ENCODE results near the gene TUG1.

Gene TUG1

GRCh38 chr22:30947173-30947815 is 21.8 kb upstream of the TUG1 start:
- peak in 46 of 56 donors; percentile 5 to 78 (median 52) for DNase-seq

GRCh38 chr22:30947816-30948454 is 21.1 kb upstream of the TUG1 start:
- no peak for DNase-seq

- no peak for DNase-seq
Measured at GRCh38 chr22:30948930-30949342, 20.1 kb upstream of the TUG1 start.

- no peak for DNase-seq
Measured at GRCh38 chr22:30949934-30950660, 19.0 kb upstream of the TUG1 start.

- no peak for DNase-seq
Measured at GRCh38 chr22:30953206-30953605, 15.9 kb upstream of the TUG1 start.

- DNase-seq: no peak
Measured at GRCh38 chr22:30955153-30955552, 13.9 kb upstream of the TUG1 start.

- DNase-seq: no peak
Measured at GRCh38 chr22:30964858-30965257, 4.2 kb upstream of the TUG1 start.

- DNase-seq: peak in 6 of 56 donors; percentile 41 to 84 (median 72)
Measured at GRCh38 chr22:30968015-30968923, 796 bp upstream of the TUG1 start, which contains the start of gene MORC2. Gene MORC2, minus strand, starts transcription at chr22:30968774. Its CDS starts 885 bp downstream, at chr22:30967889.

GRCh38 chr22:30969532-30970355 is 679 bp downstream of the TUG1 start:
- DNase-seq: peak in 10 of 56 donors; percentile 1 to 68 (median 38)

GRCh38 chr22:30970356-30970746 is 1.3 kb downstream of the TUG1 start:
- no peak for DNase-seq

- DNase-seq: no peak
Measured at GRCh38 chr22:30978304-30978962, 9.4 kb downstream of the TUG1 start.

GRCh38 chr22:30979932-30980331 is 10.9 kb downstream of the TUG1 start:
- no peak for DNase-seq

- DNase-seq: no peak
Measured at GRCh38 chr22:30982512-30982911, 13.4 kb downstream of the TUG1 start.

- DNase-seq: no peak
Measured at GRCh38 chr22:30984317-30984716, 15.3 kb downstream of the TUG1 start.

GRCh38 chr22:30985561-30986208 is 16.6 kb downstream of the TUG1 start:
- peak in 1 of 56 donors; percentile 2 for DNase-seq

GRCh38 chr22:30989474-30989873 is 20.4 kb downstream of the TUG1 start:
- DNase-seq: no peak

GRCh38 chr22:30990690-30991089 is 21.6 kb downstream of the TUG1 start:
- no peak for DNase-seq

- no peak for DNase-seq
Measured at GRCh38 chr22:30992565-30992964, 23.5 kb downstream of the TUG1 start.

GRCh38 chr22:30994960-30995359 is 25.9 kb downstream of the TUG1 start:
- DNase-seq: no peak

Data from nucleus accumbens (tissue), 56 donors.